Keratinocyte (primary cell): ENCODE data around the gene AKTIP. TPM values are rescaled to one million over a fixed set of nuclear protein-coding genes. Genes with fewer than 3 reads are reported as not detected.

Experiments used
- DNase-seq: peaks from one replicate; pipeline ENCODE4 v3.0.0-alpha.2; 2011; ENCODE audit warnings: low read depth, missing footprints, low spot score
- FAIRE-seq: peaks from 2 replicates; lab custom pipeline; 2011; peaks lifted over from hg19 to GRCh38; lab: Jason Lieb, UNC
- H2AFZ ChIP-seq: 2 replicates; pipeline ENCODE4 v1.6.0; 2012; ENCODE audit warnings: low read length, control low read depth, inconsistent platforms; ENCODE audit not compliant: control insufficient read depth
- H3K27ac ChIP-seq: 2 replicates; pipeline ENCODE4 v1.5.1; 2011; ENCODE audit warnings: low read length; ENCODE audit not compliant: control insufficient read depth, insufficient read depth
- H3K27me3 ChIP-seq: 3 replicates; pipeline ENCODE4 v1.6.0; 2011; ENCODE audit warnings: low read length; ENCODE audit not compliant: control insufficient read depth, insufficient read depth; ENCODE audit errors: extremely low read depth
- H3K36me3 ChIP-seq, 2 experiments: 2 replicates in 1 of 2; 3 replicates in 1 of 2; pipeline ENCODE4 v1.5.1; 2011; ENCODE audit warnings: low read length in 2 of 2, mild to moderate bottlenecking in 1 of 2; ENCODE audit not compliant: control insufficient read depth in 2 of 2, insufficient read depth in 2 of 2; ENCODE audit errors: extremely low read depth in 1 of 2
- H3K4me1 ChIP-seq: 3 replicates; pipeline ENCODE4 v1.5.1; 2011; ENCODE audit warnings: low read length; ENCODE audit not compliant: control insufficient read depth, insufficient read depth; ENCODE audit errors: extremely low read depth
- H3K4me2 ChIP-seq: 3 replicates; pipeline ENCODE4 v1.6.0; 2011; ENCODE audit warnings: low read depth, low read length; ENCODE audit not compliant: control insufficient read depth, insufficient read depth; ENCODE audit errors: extremely low read depth
- H3K4me3 ChIP-seq, 3 experiments: fragments of 200-600 bp in 1 of 3; sonication (generic) in 1 of 3; 2 replicates in 2 of 3; 3 replicates in 1 of 3; pipeline ENCODE4 v1.5.1; 2011 to 2016; ENCODE audit warnings: low read length in 3 of 3, mild to moderate bottlenecking in 3 of 3, control low read depth in 2 of 3, inconsistent platforms in 1 of 3, low read depth in 1 of 3, mixed read lengths in 1 of 3, mixed run types in 1 of 3, moderate library complexity in 1 of 3; ENCODE audit not compliant: control insufficient read depth in 2 of 3, insufficient read depth in 2 of 3; ENCODE audit errors: extremely low read depth in 1 of 3
- H3K79me2 ChIP-seq: 2 replicates; pipeline ENCODE4 v1.6.0; 2012; ENCODE audit warnings: low read length; ENCODE audit not compliant: control insufficient read depth, insufficient read depth
- H3K9ac ChIP-seq: 3 replicates; pipeline ENCODE4 v1.6.0; 2011; ENCODE audit warnings: low read length; ENCODE audit not compliant: control insufficient read depth, insufficient read depth; ENCODE audit errors: extremely low read depth
- H3K9me1 ChIP-seq: 3 replicates; pipeline ENCODE4 v1.6.0; 2011; ENCODE audit warnings: low read length; ENCODE audit not compliant: control insufficient read depth, insufficient read depth; ENCODE audit errors: extremely low read depth
- H3K9me3 ChIP-seq: 2 replicates; pipeline ENCODE4 v1.5.1; 2012; ENCODE audit warnings: low read depth, low read length; ENCODE audit not compliant: control insufficient read depth
- H4K20me1 ChIP-seq: 3 replicates; pipeline ENCODE4 v1.6.0; 2011; ENCODE audit warnings: low read length; ENCODE audit not compliant: control insufficient read depth, insufficient read depth; ENCODE audit errors: extremely low read depth
- EZH2 ChIP-seq: IDR thresholded peaks from one replicate; pipeline ENCODE4 v1.6.1; 2012; ENCODE audit warnings: inconsistent platforms, mild to moderate bottlenecking, low read length, moderate library complexity
- dilution Hi-C: fragments of 300-500 bp; cut with MboI; formaldehyde crosslinking; loops from one replicate; pipeline ENCODE4 v1.7.0; 2020; ENCODE audit warnings: low sequenced_read_pairs; ENCODE audit not compliant: extremely low pct_ligation_motif_present
- polyA plus RNA-seq, 5 experiments: library from polyadenylated mRNA; depleted of rRNA in 3 of 5; stranded (reverse) in 3 of 5; stranded (forward) in 1 of 5; unstranded in 1 of 5; fragments of >200 nt; gene quantifications; 1 replicate in 1 of 5; 2 replicates in 3 of 5; 3 replicates in 1 of 5; pipeline versions ENCODE4 v1.2.1 to v1.2.3, GENCODE V29; 2011 to 2012; ENCODE audit warnings: missing spikeins in 2 of 5, low read depth in 1 of 5, low replicate concordance in 1 of 5
- TF ChIP-seq, protein P1 (sequence below), 3 experiments: IDR thresholded peaks in 1 of 3; conservative IDR thresholded peaks in 1 of 3; optimal IDR thresholded peaks in 1 of 3; 2 replicates in 2 of 3; 3 replicates in 1 of 3; pipeline versions ENCODE3 to v1.5.1; 2011; ENCODE audit warnings: low read length in 3 of 3, mild to moderate bottlenecking in 3 of 3, moderate library complexity in 2 of 3, control low read depth in 1 of 3, inconsistent platforms in 1 of 3; ENCODE audit not compliant: insufficient read depth in 2 of 3; ENCODE audit errors: extremely low read depth in 1 of 3

The AKTIP gene
- polyA plus RNA-seq, 1 donor (not counting 4 experiments of a cell fraction or from before 2014, with no cell fraction given): 23.6 TPM

DNA sequence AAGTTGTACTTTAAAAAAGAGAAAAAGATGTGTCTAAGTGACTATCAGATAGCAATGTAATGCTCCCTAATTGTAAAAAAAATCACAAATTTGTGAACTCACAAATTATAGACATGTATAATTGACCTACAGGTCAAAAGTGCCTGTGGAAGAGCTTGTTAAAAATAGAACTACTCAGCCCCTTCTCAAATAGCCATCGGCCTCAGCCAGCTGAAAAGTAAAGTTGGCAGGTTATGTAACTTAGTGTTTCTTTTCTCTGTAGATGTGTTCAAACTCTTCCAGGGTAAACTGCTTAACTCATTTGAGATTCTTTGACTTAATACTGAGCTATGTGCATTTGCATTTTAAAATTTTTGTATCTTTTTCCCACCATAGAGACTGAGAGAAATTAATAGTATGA, 13.3 kb downstream of the AKTIP start:
- no peak for DNase-seq
- no peak overlapping the region for H3K4me3 ChIP-seq
- no peak for TF ChIP-seq EZH2
- TF ChIP-seq, protein P1, sequence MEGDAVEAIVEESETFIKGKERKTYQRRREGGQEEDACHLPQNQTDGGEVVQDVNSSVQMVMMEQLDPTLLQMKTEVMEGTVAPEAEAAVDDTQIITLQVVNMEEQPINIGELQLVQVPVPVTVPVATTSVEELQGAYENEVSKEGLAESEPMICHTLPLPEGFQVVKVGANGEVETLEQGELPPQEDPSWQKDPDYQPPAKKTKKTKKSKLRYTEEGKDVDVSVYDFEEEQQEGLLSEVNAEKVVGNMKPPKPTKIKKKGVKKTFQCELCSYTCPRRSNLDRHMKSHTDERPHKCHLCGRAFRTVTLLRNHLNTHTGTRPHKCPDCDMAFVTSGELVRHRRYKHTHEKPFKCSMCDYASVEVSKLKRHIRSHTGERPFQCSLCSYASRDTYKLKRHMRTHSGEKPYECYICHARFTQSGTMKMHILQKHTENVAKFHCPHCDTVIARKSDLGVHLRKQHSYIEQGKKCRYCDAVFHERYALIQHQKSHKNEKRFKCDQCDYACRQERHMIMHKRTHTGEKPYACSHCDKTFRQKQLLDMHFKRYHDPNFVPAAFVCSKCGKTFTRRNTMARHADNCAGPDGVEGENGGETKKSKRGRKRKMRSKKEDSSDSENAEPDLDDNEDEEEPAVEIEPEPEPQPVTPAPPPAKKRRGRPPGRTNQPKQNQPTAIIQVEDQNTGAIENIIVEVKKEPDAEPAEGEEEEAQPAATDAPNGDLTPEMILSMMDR (optimal IDR thresholded peaks at IDR 0.05 in 1 of 3, IDR thresholded peaks at IDR 0.05 in 1 of 3, conservative IDR thresholded peaks at IDR 0.05 in 1 of 3; ENCODE audit: extremely low read depth in 1 of 3, insufficient read depth in 2 of 3, low read length in 3 of 3): no peak
- H3K27me3 ChIP-seq: no peaks in the 10 kb centered on the region
- no peak overlapping the region for H3K9ac ChIP-seq
- H3K4me1 ChIP-seq: no peaks in the 10 kb centered on the region
- H3K9me1 ChIP-seq: no peaks in the 10 kb centered on the region
- no peak overlapping the region for H3K27ac ChIP-seq
- no peak overlapping the region for H2AFZ ChIP-seq
- dilution Hi-C loops: no loop called here
- H3K4me2 ChIP-seq: no peak overlapping the region
- no peak for FAIRE-seq
- H4K20me1 ChIP-seq: no peaks in the 10 kb centered on the region
- H3K79me2 ChIP-seq: no peaks in the 10 kb centered on the region
- H3K9me3 ChIP-seq: no peaks in the 10 kb centered on the region
- H3K36me3 ChIP-seq: peaks cover 5 to 11% of the 10 kb centered on the region in 2 experiments

DNA sequence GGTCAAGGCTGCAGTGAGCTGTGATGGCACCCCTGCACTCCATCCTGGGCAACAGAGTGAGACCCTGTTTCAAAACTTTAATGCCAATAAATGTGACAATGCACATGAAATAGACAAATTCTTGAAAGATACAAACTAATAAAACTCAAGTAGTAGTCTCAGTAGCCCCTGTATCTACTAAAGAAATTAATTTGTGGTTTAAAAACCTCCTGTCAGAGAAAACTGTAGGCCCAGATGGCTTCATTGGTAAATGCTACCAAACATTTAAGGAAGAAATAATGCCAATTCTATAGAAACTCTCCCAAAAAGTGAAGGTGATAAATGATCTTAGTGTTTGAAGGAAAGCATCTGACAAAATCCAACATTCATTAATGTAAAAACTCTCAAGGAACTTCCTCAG, 16.8 kb downstream of the AKTIP start:
- no peak for DNase-seq
- no peaks in the 10 kb centered on the region for H3K9me1 ChIP-seq
- no peak overlapping the region for H3K9ac ChIP-seq
- no peaks in the 10 kb centered on the region for H3K4me1 ChIP-seq
- TF ChIP-seq, protein P1 (optimal IDR thresholded peaks at IDR 0.05 in 1 of 3, IDR thresholded peaks at IDR 0.05 in 1 of 3, conservative IDR thresholded peaks at IDR 0.05 in 1 of 3; ENCODE audit: extremely low read depth in 1 of 3, insufficient read depth in 2 of 3, low read length in 3 of 3): no peak
- TF ChIP-seq EZH2: no peak
- FAIRE-seq: no peak
- no peak overlapping the region for H3K4me3 ChIP-seq
- no peaks in the 10 kb centered on the region for H3K79me2 ChIP-seq
- no peak overlapping the region for H3K27ac ChIP-seq
- dilution Hi-C loops: no loop called here
- no peaks in the 10 kb centered on the region for H3K27me3 ChIP-seq
- peaks cover 5 to 18% of the 10 kb centered on the region in 2 experiments for H3K36me3 ChIP-seq
- H2AFZ ChIP-seq: no peak overlapping the region
- H4K20me1 ChIP-seq: no peaks in the 10 kb centered on the region
- H3K9me3 ChIP-seq: no peaks in the 10 kb centered on the region
- no peak overlapping the region for H3K4me2 ChIP-seq
